Dermis blood vessel endothelial cell (primary cell): Measurements from ENCODE around the gene AREG. TPM values are rescaled to one million over a fixed set of nuclear protein-coding genes. Genes with fewer than 3 reads are reported as not detected.

Experiments
- total RNA-seq: library from RNA; depleted of rRNA; stranded (reverse); fragments of >200 nt; gene quantifications from 2 replicates; pipeline ENCODE4 v1.2.3, GENCODE V29; 2014

Gene AREG
- total RNA-seq, 1 donor from 2014 or later: 0.34 TPM

Other genes starting within 250 kb of the AREG start
- gene EPGN, start 136.7 kb upstream of the AREG start, total RNA-seq: 0.09 and 0.17 TPM in 2 replicates
- gene EREG, start 80.0 kb upstream of the AREG start, total RNA-seq: under 0.01 TPM in 2 replicates